GM06990 (cell line): ENCODE measurements around the gene TENM4.

ENCODE experiments used
- DNase-seq: peaks from one replicate; pipeline ENCODE4 v3.0.0-alpha.2; 2011; ENCODE audit not compliant: insufficient read length; ENCODE audit errors: extremely low read depth
- H3K27me3 ChIP-seq: replicated peaks from 2 replicates; pipeline ENCODE4 v1.6.0; 2011; ENCODE audit warnings: low read length; ENCODE audit not compliant: control insufficient read depth, insufficient read depth
- H3K36me3 ChIP-seq: 2 replicates; pipeline ENCODE4 v1.5.1; 2011; ENCODE audit warnings: low read length; ENCODE audit not compliant: control insufficient read depth, insufficient read depth
- H3K4me3 ChIP-seq: replicated peaks from 2 replicates; pipeline ENCODE4 v1.5.1; 2011; ENCODE audit warnings: low read depth, mild to moderate bottlenecking, control low read depth, low read length
- CTCF ChIP-seq: IDR thresholded peaks from 2 replicates; pipeline ENCODE4 v1.5.1; 2011; ENCODE audit warnings: low read length, control low read depth, mild to moderate bottlenecking, inconsistent platforms; ENCODE audit not compliant: insufficient read depth, poor library complexity, severe bottlenecking

The TENM4 gene

GRCh38 chr11:78802058-78802761 lies 638.6 kb downstream of the TENM4 start:
- no peaks in the 10 kb centered on the region for H3K27me3 ChIP-seq
- no peaks in the 10 kb centered on the region for H3K36me3 ChIP-seq
- no peak for DNase-seq
- TF ChIP-seq CTCF: no peak
- no peak overlapping the region for H3K4me3 ChIP-seq

GRCh38 chr11:78801161-78801884 lies 639.5 kb downstream of the TENM4 start:
- H3K36me3 ChIP-seq: no peaks in the 10 kb centered on the region
- TF ChIP-seq CTCF: no peak
- DNase-seq: no peak
- no peaks in the 10 kb centered on the region for H3K27me3 ChIP-seq
- no peak overlapping the region for H3K4me3 ChIP-seq

GRCh38 chr11:78800756-78801155 lies 640.1 kb downstream of the TENM4 start:
- Histone ChIP-seq H3K36me3 (no peaks in the 10 kb centered on the region), H3K27me3 (no peaks in the 10 kb centered on the region), H3K4me3 (no peak overlapping the region)
- DNase-seq: no peak
- no peak for TF ChIP-seq CTCF

- DNase-seq: no peak
- TF ChIP-seq CTCF: no peak
- Histone ChIP-seq H3K27me3 (no peaks in the 10 kb centered on the region), H3K4me3 (no peak overlapping the region), H3K36me3 (no peaks in the 10 kb centered on the region)
Observed at GRCh38 chr11:78800096-78800690, 640.6 kb downstream of the TENM4 start.

GRCh38 chr11:78798663-78799062 lies 642.2 kb downstream of the TENM4 start:
- Histone ChIP-seq H3K27me3 (no peaks in the 10 kb centered on the region), H3K4me3 (no peak overlapping the region), H3K36me3 (no peaks in the 10 kb centered on the region)
- DNase-seq: no peak
- peak; percentile 98 for TF ChIP-seq CTCF
